ENCODE data around the gene SFXN5. TPM values are rescaled to one million over a fixed set of nuclear protein-coding genes. Genes with fewer than 3 reads are reported as not detected.

Gene SFXN5
- total and polyA plus RNA-seq, 2 experiments from 2014 or later, result 10.0 to 16.4 TPM

- H3F3A ChIP-seq (ENCODE audit: insufficient read depth), result 0 out of 2 replicates have a peak, but pooled peaks cover 6% of the 10 kb centered on the region
- no peak overlapping the region for H3K4me3 ChIP-seq
- no peaks in the 10 kb centered on the region for H3K79me2 ChIP-seq (ENCODE audit: insufficient read depth)
- no peak overlapping the region for H3K4me2 ChIP-seq (ENCODE audit: unreplicated experiment)
- in situ Hi-C loops (cut with MboI), result no loop called here
- H3K4me1 ChIP-seq (ENCODE audit: insufficient read depth), result no peaks in the 10 kb centered on the region; the same call in 1 of the 2 replicates
- H3K27me3 ChIP-seq (replicated peaks; ENCODE audit: insufficient read depth), result no peaks in the 10 kb centered on the region
- no peak overlapping the region for H3K27ac ChIP-seq
- H3K36me3 ChIP-seq (ENCODE audit: low read depth), result no peaks in the 10 kb centered on the region; the same call in 1 of the 2 replicates
- TF ChIP-seq EZH2 (IDR thresholded peaks at IDR 0.05; ENCODE audit: insufficient read depth, poor library complexity, severe bottlenecking) (no peak), EZH2phosphoT487 (IDR thresholded peaks at IDR 0.05; ENCODE audit: insufficient read depth, low read depth) (no peak)
- DNase-seq, result no peak
- no peaks in the 10 kb centered on the region for H4K20me1 ChIP-seq (ENCODE audit: insufficient read depth)
- no peaks in the 10 kb centered on the region for H3K9me2 ChIP-seq (ENCODE audit: insufficient read depth)
- H3K9ac ChIP-seq, result no peak overlapping the region
- no peaks in the 10 kb centered on the region for H3K9me3 ChIP-seq (ENCODE audit: low read depth)
- H2AFZ ChIP-seq, result no peak overlapping the region
- 42 to 47% methylated on average over 3 of the region's 3 CpGs for WGBS, 2 experiments (ENCODE audit: low coverage in 1 of 2, low lambda C conversion rate in 2 of 2, missing lambda C conversion rate in 2 of 2)
Observed at GRCh38 chr2:72979896-72980295, 91.6 kb downstream of the SFXN5 start.

- Histone ChIP-seq H2AFZ (no peak overlapping the region), H3K27me3 (replicated peaks; ENCODE audit: insufficient read depth) (no peaks in the 10 kb centered on the region), H3K4me1 (ENCODE audit: insufficient read depth) (no peaks in the 10 kb centered on the region), H3K36me3 (ENCODE audit: low read depth) (no peaks in the 10 kb centered on the region; the same call in 1 of the 2 replicates), H3F3A (ENCODE audit: insufficient read depth) (0 out of 2 replicates have a peak, but pooled peaks cover 2% of the 10 kb centered on the region), H3K9me3 (ENCODE audit: low read depth) (no peaks in the 10 kb centered on the region), H3K79me2 (ENCODE audit: insufficient read depth) (no peaks in the 10 kb centered on the region), H3K4me2 (ENCODE audit: unreplicated experiment) (no peak overlapping the region), H3K4me3 (no peak overlapping the region), H3K27ac (no peak overlapping the region), H4K20me1 (ENCODE audit: insufficient read depth) (no peaks in the 10 kb centered on the region), H3K9ac (no peak overlapping the region), H3K9me2 (ENCODE audit: insufficient read depth) (no peaks in the 10 kb centered on the region)
- 66 to 80% methylated on average over 3 of the region's 3 CpGs for WGBS, 2 experiments (ENCODE audit: low coverage in 1 of 2, low lambda C conversion rate in 2 of 2, missing lambda C conversion rate in 2 of 2)
- in situ Hi-C loops (cut with MboI), result no loop called here
- TF ChIP-seq EZH2phosphoT487 (IDR thresholded peaks at IDR 0.05; ENCODE audit: insufficient read depth, low read depth), result no peak
- no peak for TF ChIP-seq EZH2 (IDR thresholded peaks at IDR 0.05; ENCODE audit: insufficient read depth, poor library complexity, severe bottlenecking)
- DNase-seq, result no peak
Observed at GRCh38 chr2:72975017-72975416, 96.5 kb downstream of the SFXN5 start.

- no peak overlapping the region for H3K27ac ChIP-seq
Observed at GRCh38 chr2:72974436-72974754, 97.1 kb downstream of the SFXN5 start.

GRCh38 chr2:72973566-72974435 is 97.7 kb downstream of the SFXN5 start:
- in situ Hi-C loops (cut with MboI), result no loop called here
- no peak overlapping the region for H2AFZ ChIP-seq
- H3K4me2 ChIP-seq (ENCODE audit: unreplicated experiment), result no peak overlapping the region
- no peaks in the 10 kb centered on the region for H3K27me3 ChIP-seq (replicated peaks; ENCODE audit: insufficient read depth)
- 59 to 65% methylated on average over 11 to 12 of the region's 12 CpGs for WGBS, 2 experiments (ENCODE audit: low coverage in 1 of 2, low lambda C conversion rate in 2 of 2, missing lambda C conversion rate in 2 of 2)
- no peaks in the 10 kb centered on the region for H3K4me1 ChIP-seq (ENCODE audit: insufficient read depth)
- H3K27ac ChIP-seq, result no peak overlapping the region
- no peaks in the 10 kb centered on the region for H3K9me2 ChIP-seq (ENCODE audit: insufficient read depth)
- TF ChIP-seq EZH2phosphoT487 (IDR thresholded peaks at IDR 0.05; ENCODE audit: insufficient read depth, low read depth) (no peak), EZH2 (IDR thresholded peaks at IDR 0.05; ENCODE audit: insufficient read depth, poor library complexity, severe bottlenecking) (no peak)
- no peak overlapping the region for H3K4me3 ChIP-seq
- DNase-seq, result peak; percentile 80
- H3F3A ChIP-seq (ENCODE audit: insufficient read depth), result no peaks in the 10 kb centered on the region
- no peaks in the 10 kb centered on the region for H3K9me3 ChIP-seq (ENCODE audit: low read depth)
- H3K36me3 ChIP-seq (ENCODE audit: low read depth), result no peaks in the 10 kb centered on the region; the same call in 1 of the 2 replicates
- H3K9ac ChIP-seq, result no peak overlapping the region
- no peaks in the 10 kb centered on the region for H3K79me2 ChIP-seq (ENCODE audit: insufficient read depth)
- no peaks in the 10 kb centered on the region for H4K20me1 ChIP-seq (ENCODE audit: insufficient read depth)

More at GRCh38 chr2:72974436-72974754, 97.1 kb downstream of the SFXN5 start:
- TF ChIP-seq EZH2 (IDR thresholded peaks at IDR 0.05; ENCODE audit: insufficient read depth, poor library complexity, severe bottlenecking) (no peak), EZH2phosphoT487 (IDR thresholded peaks at IDR 0.05; ENCODE audit: insufficient read depth, low read depth) (no peak)
- Histone ChIP-seq H3K79me2 (ENCODE audit: insufficient read depth) (no peaks in the 10 kb centered on the region), H3K4me1 (ENCODE audit: insufficient read depth) (no peaks in the 10 kb centered on the region), H3K27me3 (replicated peaks; ENCODE audit: insufficient read depth) (no peaks in the 10 kb centered on the region), H3K9ac (no peak overlapping the region), H3K9me2 (ENCODE audit: insufficient read depth) (no peaks in the 10 kb centered on the region), H3K36me3 (ENCODE audit: low read depth) (no peaks in the 10 kb centered on the region; the same call in 1 of the 2 replicates), H3K4me3 (no peak overlapping the region), H3F3A (ENCODE audit: insufficient read depth) (no peaks in the 10 kb centered on the region), H2AFZ (no peak overlapping the region), H4K20me1 (ENCODE audit: insufficient read depth) (no peaks in the 10 kb centered on the region), H3K9me3 (ENCODE audit: low read depth) (no peaks in the 10 kb centered on the region), H3K4me2 (ENCODE audit: unreplicated experiment) (no peak overlapping the region)
- DNase-seq, result no peak
- 90 to 92% methylated on average over 2 of the region's 2 CpGs for WGBS, 2 experiments (ENCODE audit: low coverage in 1 of 2, low lambda C conversion rate in 2 of 2, missing lambda C conversion rate in 2 of 2)
- in situ Hi-C loops (cut with MboI), result no loop called here
